ENCODE measurements around the gene APBA2. TPM values are rescaled to one million over a fixed set of nuclear protein-coding genes. Genes with fewer than 3 reads are reported as not detected.

Gene APBA2
- polyA plus RNA-seq, 4 donors: 0.67 to 3.2 (median 1.8) TPM

GRCh38 chr15:28978661-28979060, 92.9 kb downstream of the APBA2 start:
- Histone ChIP-seq H3K27ac (ENCODE audit: low read depth in 1 of 3, low read length in 2 of 3) (no peak overlapping the region), H3K27me3 (ENCODE audit: control insufficient read depth in 3 of 3, insufficient read depth in 3 of 3, low read length in 3 of 3) (no peaks in the 10 kb centered on the region), H3K9me3 (ENCODE audit: control insufficient read depth in 2 of 2, insufficient read depth in 1 of 2, low read depth in 1 of 2, low read length in 1 of 2) (peaks cover 0 to 3% of the 10 kb centered on the region in 2 donors), H3K4me3 (ENCODE audit: low read depth in 1 of 3, low read length in 3 of 3) (no peak overlapping the region), H3K36me3 (ENCODE audit: control insufficient read depth in 3 of 3, insufficient read depth in 2 of 3, low read depth in 1 of 3, low read length in 3 of 3) (no peaks in the 10 kb centered on the region), H3K4me1 (ENCODE audit: control insufficient read depth in 3 of 3, insufficient read depth in 2 of 3, low read depth in 1 of 3, low read length in 2 of 3) (no peaks in the 10 kb centered on the region)
- 75 to 85% (median 82%) methylated on average over 3 of the region's 3 CpGs for WGBS, 3 donors
- no peak for DNase-seq
- FAIRE-seq: no peak

- 70 to 81% (median 74%) methylated on average over 13 of the region's 13 CpGs for WGBS, 3 donors
- no peak for DNase-seq
- no peaks in the 10 kb centered on the region for H3K27me3 ChIP-seq (ENCODE audit: control insufficient read depth in 3 of 3, insufficient read depth in 3 of 3, low read length in 3 of 3)
Measured at GRCh38 chr15:28979208-28979841, 93.6 kb downstream of the APBA2 start.

GRCh38 chr15:28980709-28981350, 95.1 kb downstream of the APBA2 start:
- H3K9me3 ChIP-seq (ENCODE audit: control insufficient read depth in 2 of 2, insufficient read depth in 1 of 2, low read depth in 1 of 2, low read length in 1 of 2): peaks cover 0 to 5% of the 10 kb centered on the region in 2 donors
- 62 to 82% (median 69%) methylated on average over 3 of the region's 3 CpGs for WGBS, 3 donors
- no peak overlapping the region for H3K27ac ChIP-seq (ENCODE audit: low read depth in 1 of 3, low read length in 2 of 3)
- H3K4me3 ChIP-seq (ENCODE audit: low read depth in 1 of 3, low read length in 3 of 3): no peak overlapping the region
- H3K36me3 ChIP-seq (ENCODE audit: control insufficient read depth in 3 of 3, insufficient read depth in 2 of 3, low read depth in 1 of 3, low read length in 3 of 3): no peaks in the 10 kb centered on the region
- no peak for FAIRE-seq
- no peak for DNase-seq
- no peaks in the 10 kb centered on the region for H3K4me1 ChIP-seq (ENCODE audit: control insufficient read depth in 3 of 3, insufficient read depth in 2 of 3, low read depth in 1 of 3, low read length in 2 of 3)
- no peaks in the 10 kb centered on the region for H3K27me3 ChIP-seq (ENCODE audit: control insufficient read depth in 3 of 3, insufficient read depth in 3 of 3, low read length in 3 of 3)

More at GRCh38 chr15:28979208-28979841, 93.6 kb downstream of the APBA2 start:
- FAIRE-seq: no peak
- Histone ChIP-seq H3K27ac (ENCODE audit: low read depth in 1 of 3, low read length in 2 of 3) (no peak overlapping the region), H3K36me3 (ENCODE audit: control insufficient read depth in 3 of 3, insufficient read depth in 2 of 3, low read depth in 1 of 3, low read length in 3 of 3) (no peaks in the 10 kb centered on the region), H3K4me3 (ENCODE audit: low read depth in 1 of 3, low read length in 3 of 3) (no peak overlapping the region), H3K9me3 (ENCODE audit: control insufficient read depth in 2 of 2, insufficient read depth in 1 of 2, low read depth in 1 of 2, low read length in 1 of 2) (peaks cover 0 to 5% of the 10 kb centered on the region in 2 donors), H3K4me1 (ENCODE audit: control insufficient read depth in 3 of 3, insufficient read depth in 2 of 3, low read depth in 1 of 3, low read length in 2 of 3) (no peaks in the 10 kb centered on the region)

GRCh38 chr15:28981351-28981720, 95.6 kb downstream of the APBA2 start:
- H3K27me3 ChIP-seq (ENCODE audit: control insufficient read depth in 3 of 3, insufficient read depth in 3 of 3, low read length in 3 of 3): no peaks in the 10 kb centered on the region
- H3K36me3 ChIP-seq (ENCODE audit: control insufficient read depth in 3 of 3, insufficient read depth in 2 of 3, low read depth in 1 of 3, low read length in 3 of 3): no peaks in the 10 kb centered on the region
- no peak overlapping the region for H3K4me3 ChIP-seq (ENCODE audit: low read depth in 1 of 3, low read length in 3 of 3)
- peaks cover 0 to 5% of the 10 kb centered on the region in 2 donors for H3K9me3 ChIP-seq (ENCODE audit: control insufficient read depth in 2 of 2, insufficient read depth in 1 of 2, low read depth in 1 of 2, low read length in 1 of 2)
- DNase-seq: no peak
- H3K4me1 ChIP-seq (ENCODE audit: control insufficient read depth in 3 of 3, insufficient read depth in 2 of 3, low read depth in 1 of 3, low read length in 2 of 3): no peaks in the 10 kb centered on the region
- no peak for FAIRE-seq
- H3K27ac ChIP-seq (ENCODE audit: low read depth in 1 of 3, low read length in 2 of 3): no peak overlapping the region

GRCh38 chr15:28981921-28982320, 96.1 kb downstream of the APBA2 start:
- no peak overlapping the region for H3K4me3 ChIP-seq (ENCODE audit: low read depth in 1 of 3, low read length in 3 of 3)
- no peak for FAIRE-seq
- H3K4me1 ChIP-seq (ENCODE audit: control insufficient read depth in 3 of 3, insufficient read depth in 2 of 3, low read depth in 1 of 3, low read length in 2 of 3): no peaks in the 10 kb centered on the region
- no peak overlapping the region for H3K27ac ChIP-seq (ENCODE audit: low read depth in 1 of 3, low read length in 2 of 3)
- no peak for DNase-seq
- H3K36me3 ChIP-seq (ENCODE audit: control insufficient read depth in 3 of 3, insufficient read depth in 2 of 3, low read depth in 1 of 3, low read length in 3 of 3): no peaks in the 10 kb centered on the region
- H3K9me3 ChIP-seq (ENCODE audit: control insufficient read depth in 2 of 2, insufficient read depth in 1 of 2, low read depth in 1 of 2, low read length in 1 of 2): peaks cover 0 to 5% of the 10 kb centered on the region in 2 donors
- H3K27me3 ChIP-seq (ENCODE audit: control insufficient read depth in 3 of 3, insufficient read depth in 3 of 3, low read length in 3 of 3): no peaks in the 10 kb centered on the region
- WGBS, 3 donors: 74 to 91% (median 80%) methylated on average over 4 of the region's 4 CpGs

- H3K4me3 ChIP-seq (ENCODE audit: low read depth in 1 of 3, low read length in 3 of 3): no peak overlapping the region
- DNase-seq (no peak), FAIRE-seq (no peak)
- no peak overlapping the region for H3K27ac ChIP-seq (ENCODE audit: low read depth in 1 of 3, low read length in 2 of 3)
- WGBS, 3 donors: 91 to 95% (median 94%) methylated on average over 6 of the region's 6 CpGs
- no peaks in the 10 kb centered on the region for H3K4me1 ChIP-seq (ENCODE audit: control insufficient read depth in 3 of 3, insufficient read depth in 2 of 3, low read depth in 1 of 3, low read length in 2 of 3)
- H3K9me3 ChIP-seq (ENCODE audit: control insufficient read depth in 2 of 2, insufficient read depth in 1 of 2, low read depth in 1 of 2, low read length in 1 of 2): peaks cover 0 to 5% of the 10 kb centered on the region in 2 donors
- no peaks in the 10 kb centered on the region for H3K27me3 ChIP-seq (ENCODE audit: control insufficient read depth in 3 of 3, insufficient read depth in 3 of 3, low read length in 3 of 3)
- no peaks in the 10 kb centered on the region for H3K36me3 ChIP-seq (ENCODE audit: control insufficient read depth in 3 of 3, insufficient read depth in 2 of 3, low read depth in 1 of 3, low read length in 3 of 3)
Measured at GRCh38 chr15:28982886-28983285, 97.1 kb downstream of the APBA2 start.

- FAIRE-seq: no peak
Measured at GRCh38 chr15:28983432-28984311, 97.9 kb downstream of the APBA2 start.

GRCh38 chr15:28984421-28985315, 98.9 kb downstream of the APBA2 start:
- WGBS, 3 donors: 59 to 72% (median 71%) methylated on average over 10 of the region's 10 CpGs
- Histone ChIP-seq H3K27ac (ENCODE audit: low read depth in 1 of 3, low read length in 2 of 3) (no peak overlapping the region), H3K4me3 (ENCODE audit: low read depth in 1 of 3, low read length in 3 of 3) (no peak overlapping the region), H3K9me3 (ENCODE audit: control insufficient read depth in 2 of 2, insufficient read depth in 1 of 2, low read depth in 1 of 2, low read length in 1 of 2) (peaks cover 0 to 5% of the 10 kb centered on the region in 2 donors), H3K36me3 (ENCODE audit: control insufficient read depth in 3 of 3, insufficient read depth in 2 of 3, low read depth in 1 of 3, low read length in 3 of 3) (no peaks in the 10 kb centered on the region), H3K27me3 (ENCODE audit: control insufficient read depth in 3 of 3, insufficient read depth in 3 of 3, low read length in 3 of 3) (no peaks in the 10 kb centered on the region), H3K4me1 (ENCODE audit: control insufficient read depth in 3 of 3, insufficient read depth in 2 of 3, low read depth in 1 of 3, low read length in 2 of 3) (no peaks in the 10 kb centered on the region)
- DNase-seq (no peak), FAIRE-seq (no peak)

More at GRCh38 chr15:28983432-28984311, 97.9 kb downstream of the APBA2 start:
- 90 to 92% (median 91%) methylated on average over 20 of the region's 20 CpGs for WGBS, 3 donors
- Histone ChIP-seq H3K27me3 (ENCODE audit: control insufficient read depth in 3 of 3, insufficient read depth in 3 of 3, low read length in 3 of 3) (no peaks in the 10 kb centered on the region), H3K9me3 (ENCODE audit: control insufficient read depth in 2 of 2, insufficient read depth in 1 of 2, low read depth in 1 of 2, low read length in 1 of 2) (peaks cover 0 to 5% of the 10 kb centered on the region in 2 donors), H3K27ac (ENCODE audit: low read depth in 1 of 3, low read length in 2 of 3) (no peak overlapping the region), H3K4me3 (ENCODE audit: low read depth in 1 of 3, low read length in 3 of 3) (no peak overlapping the region), H3K36me3 (ENCODE audit: control insufficient read depth in 3 of 3, insufficient read depth in 2 of 3, low read depth in 1 of 3, low read length in 3 of 3) (no peaks in the 10 kb centered on the region), H3K4me1 (ENCODE audit: control insufficient read depth in 3 of 3, insufficient read depth in 2 of 3, low read depth in 1 of 3, low read length in 2 of 3) (no peaks in the 10 kb centered on the region)
- no peak for DNase-seq

Measured in small intestine (tissue), 7 donors.